HG03558 (cell line): ENCODE data around the gene FGFRL1.
"Not testable (repeated sequence)": the region's sequence is repeated elsewhere in the genome, so short reads cannot be mapped to it uniquely, and the experiment has no call there.

ENCODE experiments used
- ATAC-seq: cut with Tn5 transposase; IDR thresholded peaks from one replicate; pipeline ENCODE4 v1.9.1; 2021; ENCODE audit warnings: moderate number of reproducible peaks; ENCODE audit not compliant: unreplicated experiment; ENCODE audit errors: extremely low read depth

Gene FGFRL1

GRCh38 chr4:972651-973424 is 38.6 kb upstream of the FGFRL1 start:
- ATAC-seq = no peak

GRCh38 chr4:973431-974397 is 37.7 kb upstream of the FGFRL1 start, which contains the start of gene DGKQ:
DGKQ (minus strand) TSS chr4:973569; CDS start chr4:973482, 87 bp downstream.
- ATAC-seq = no peak

- no peak for ATAC-seq
Measured at GRCh38 chr4:974668-975067, 36.8 kb upstream of the FGFRL1 start.

- ATAC-seq = not testable (repeated sequence)
Measured at GRCh38 chr4:976016-976415, 35.4 kb upstream of the FGFRL1 start.

- no peak for ATAC-seq
Measured at GRCh38 chr4:978957-979701, 32.3 kb upstream of the FGFRL1 start.

GRCh38 chr4:982291-982690 is 29.1 kb upstream of the FGFRL1 start:
- ATAC-seq = no peak

- ATAC-seq = no peak
Measured at GRCh38 chr4:982814-983213, 28.6 kb upstream of the FGFRL1 start.

- no peak for ATAC-seq
Measured at GRCh38 chr4:984336-985054, 26.9 kb upstream of the FGFRL1 start.

GRCh38 chr4:985123-985830 is 26.1 kb upstream of the FGFRL1 start:
- ATAC-seq = no peak

- no peak for ATAC-seq
Measured at GRCh38 chr4:986428-986878, 25.0 kb upstream of the FGFRL1 start.

GRCh38 chr4:986879-987623 is 24.4 kb upstream of the FGFRL1 start, which contains the start of gene IDUA:
IDUA (plus strand) TSS chr4:987044; CDS start chr4:987085, 41 bp downstream.
- ATAC-seq = no peak

- no peak for ATAC-seq
Measured at GRCh38 chr4:987624-988513, 23.6 kb upstream of the FGFRL1 start.

- ATAC-seq = no peak
Measured at GRCh38 chr4:988726-989721, 22.4 kb upstream of the FGFRL1 start.

GRCh38 chr4:989722-990471 is 21.5 kb upstream of the FGFRL1 start:
- no peak for ATAC-seq

GRCh38 chr4:990746-991367 is 20.6 kb upstream of the FGFRL1 start:
- ATAC-seq = no peak
